CD14-positive monocyte (primary cell): ENCODE results near the gene GPER1. TPM values are rescaled to one million over a fixed set of nuclear protein-coding genes. Genes with fewer than 3 reads are reported as not detected.

Source experiments
- DNase-seq, 3 donors: peaks; one replicate each; pipeline ENCODE4 v3.0.0-alpha.2; 2011 to 2022
- H2AFZ ChIP-seq: 2 replicates; pipeline ENCODE4 v1.6.0; 2012; ENCODE audit warnings: mild to moderate bottlenecking, low read depth, low read length, inconsistent platforms; ENCODE audit not compliant: insufficient read depth, poor library complexity, severe bottlenecking
- H3K27ac ChIP-seq, 2 donors: 1 replicate in 1 of 2; 2 replicates in 1 of 2; pipeline ENCODE4 v1.5.1; 2012 to 2013; ENCODE audit warnings: low read length in 2 of 2, control low read depth in 1 of 2, inconsistent platforms in 1 of 2, low read depth in 1 of 2, mild to moderate bottlenecking in 1 of 2
- H3K27me3 ChIP-seq, 2 donors: one replicate each; pipeline versions ENCODE4 v1.6.0 to v1.6.1; 2011 to 2013; ENCODE audit warnings: low read length in 2 of 2; ENCODE audit not compliant: control insufficient read depth in 2 of 2, insufficient read depth in 2 of 2
- H3K36me3 ChIP-seq, 2 donors: replicated peaks in 1 of 2; 1 replicate in 1 of 2; 2 replicates in 1 of 2; pipeline versions ENCODE4 v1.5.1 to v1.6.1; 2012 to 2013; ENCODE audit warnings: low read length in 2 of 2, control low read depth in 1 of 2, inconsistent platforms in 1 of 2, mild to moderate bottlenecking in 1 of 2; ENCODE audit not compliant: insufficient read depth in 2 of 2, control insufficient read depth in 1 of 2
- H3K4me1 ChIP-seq, 2 donors: 1 replicate in 1 of 2; 2 replicates in 1 of 2; pipeline versions ENCODE4 v1.5.1 to v1.6.1; 2012 to 2013; ENCODE audit warnings: low read length in 2 of 2, control low read depth in 1 of 2, inconsistent platforms in 1 of 2, mild to moderate bottlenecking in 1 of 2, moderate library complexity in 1 of 2; ENCODE audit not compliant: insufficient read depth in 2 of 2, control insufficient read depth in 1 of 2
- H3K4me2 ChIP-seq: replicated peaks from 2 replicates; pipeline ENCODE3; 2012; ENCODE audit warnings: low read length, moderate library complexity, mild to moderate bottlenecking; ENCODE audit not compliant: poor library complexity, severe bottlenecking; ENCODE audit errors: extremely low read depth
- H3K4me3 ChIP-seq, 3 experiments: fragments of 200-600 bp in 1 of 3; sonication (generic) in 1 of 3; replicated peaks in 1 of 3; 1 replicate in 2 of 3; 2 replicates in 1 of 3; pipeline ENCODE4 v1.5.1; 2011 to 2013; ENCODE audit warnings: low read length in 3 of 3, mild to moderate bottlenecking in 3 of 3, control low read depth in 2 of 3, low read depth in 2 of 3, inconsistent platforms in 1 of 3, moderate library complexity in 1 of 3
- H3K79me2 ChIP-seq: 2 replicates; pipeline ENCODE4 v1.6.0; 2012; ENCODE audit warnings: mild to moderate bottlenecking, control low read depth, inconsistent platforms, low read length, moderate library complexity; ENCODE audit not compliant: insufficient read depth
- H3K9ac ChIP-seq: 2 replicates; pipeline ENCODE4 v1.6.0; 2017; ENCODE audit warnings: low read length, mild to moderate bottlenecking; ENCODE audit not compliant: insufficient read depth, poor library complexity, severe bottlenecking
- H3K9me3 ChIP-seq, 2 donors: replicated peaks in 1 of 2; 1 replicate in 1 of 2; 2 replicates in 1 of 2; pipeline versions ENCODE4 v1.5.1 to v1.6.1; 2012 to 2013; ENCODE audit warnings: low read length in 2 of 2, control low read depth in 1 of 2; ENCODE audit not compliant: control insufficient read depth in 1 of 2, insufficient read depth in 1 of 2
- H4K20me1 ChIP-seq: 2 replicates; pipeline ENCODE4 v1.6.0; 2012; ENCODE audit warnings: mild to moderate bottlenecking, low read length, control low read depth, moderate library complexity; ENCODE audit not compliant: insufficient read depth
- H3K27ac Mint-ChIP-seq, 7 donors: one replicate each; pipeline ENCODE4 v1.8.0; 2020; ENCODE audit warnings: mild to moderate bottlenecking in 7 of 7, mixed read lengths in 7 of 7, moderate library complexity in 6 of 7, inconsistent platforms in 2 of 7
- H3K27me3 Mint-ChIP-seq, 3 donors: one replicate each; pipeline ENCODE4 v1.8.0; 2021 to 2022; ENCODE audit warnings: low read depth in 3 of 3, mild to moderate bottlenecking in 3 of 3, mixed read lengths in 3 of 3, moderate library complexity in 3 of 3, inconsistent platforms in 1 of 3
- H3K36me3 Mint-ChIP-seq, 2 donors: one replicate each; pipeline ENCODE4 v1.8.0; 2020; ENCODE audit warnings: mixed read lengths in 2 of 2, inconsistent platforms in 1 of 2, mild to moderate bottlenecking in 1 of 2
- H3K4me1 Mint-ChIP-seq: one replicate; pipeline ENCODE4 v1.8.0; 2020; ENCODE audit warnings: mild to moderate bottlenecking, mixed read lengths
- H3K4me3 Mint-ChIP-seq, 2 donors: one replicate each; pipeline ENCODE4 v1.8.0; 2020; ENCODE audit warnings: mild to moderate bottlenecking in 2 of 2, mixed read lengths in 2 of 2, moderate library complexity in 1 of 2
- H3K9me3 Mint-ChIP-seq, 7 donors: one replicate each; pipeline ENCODE4 v1.8.0; 2020 to 2022; ENCODE audit warnings: mixed read lengths in 7 of 7, mild to moderate bottlenecking in 6 of 7, moderate library complexity in 6 of 7, inconsistent platforms in 2 of 7
- WGBS: methylation state at CpG from one replicate; pipeline ENCODE4 v1.1.5; 2013; ENCODE audit warnings: missing lambda C conversion rate; ENCODE audit not compliant: insufficient coverage; 5-methylcytosine and 5-hydroxymethylcytosine counted together
- intact Hi-C, 2 donors: fragments of 100-400 bp; cut with micrococcal nuclease; formaldehyde crosslinking; loops; one replicate each; pipeline versions ENCODE4 v1.15.0 to v1.15.1; 2023
- polyA plus RNA-seq, 3 donors: library from polyadenylated mRNA; depleted of rRNA in 1 of 3; unstranded in 2 of 3; stranded (reverse) in 1 of 3; fragments of 300-500 nt in 2 of 3; fragments of >200 nt in 1 of 3; fragmentation: Illumina TruSeq in 2 of 3; gene quantifications; 1 replicate in 2 of 3; 2 replicates in 1 of 3; pipeline ENCODE4 v1.2.3, GENCODE V29; 2012 to 2021
- TF ChIP-seq, protein P1 (sequence below): fragments of 200-600 bp; IDR thresholded peaks from one replicate; pipeline ENCODE4 v1.8.0; 2022; ENCODE audit warnings: antibody characterized with exemption, mild to moderate bottlenecking

Gene GPER1
- polyA plus RNA-seq, 3 donors: 0.35 to 10.0 (median 4.1) TPM

DNA sequence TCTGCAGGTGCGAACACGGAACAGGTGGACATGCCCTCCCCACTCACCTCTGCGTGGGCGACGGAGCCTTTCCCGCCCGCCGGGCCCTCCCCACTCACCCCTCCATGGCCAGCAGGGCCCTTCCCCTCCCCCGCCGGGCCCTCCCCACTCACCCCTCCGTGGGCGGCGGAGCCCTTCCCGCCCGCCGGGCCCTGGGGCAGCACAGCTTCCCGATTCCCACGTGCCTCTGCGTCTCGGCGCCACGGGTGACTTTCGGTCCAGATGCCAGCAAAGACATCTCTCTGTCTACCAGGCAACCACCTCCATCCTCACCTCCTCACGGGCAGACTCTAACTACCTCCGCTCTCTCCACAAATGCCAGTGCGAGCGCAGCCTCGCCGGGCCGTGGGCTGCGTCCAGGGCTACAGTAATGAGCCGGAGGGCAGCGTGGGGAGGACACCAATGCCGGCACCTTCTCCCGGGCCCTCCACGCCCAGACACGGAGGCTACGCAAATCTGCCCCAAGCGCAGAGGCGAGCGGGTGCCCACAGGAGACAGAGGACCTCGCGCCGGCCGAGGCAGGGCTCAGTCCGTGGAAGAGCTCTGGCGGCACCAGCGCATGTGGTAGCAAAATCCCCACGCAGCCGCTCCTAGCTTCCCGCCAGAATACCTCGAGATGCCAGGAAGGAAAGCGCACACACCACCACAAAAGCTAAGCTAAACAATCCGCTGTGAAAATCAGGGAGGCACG, 21.8 kb downstream of the GPER1 start:
- Mint-ChIP-seq H3K36me3 (no peaks in the 10 kb centered on the region), H3K4me1 (no peaks in the 10 kb centered on the region), H3K27me3 (peaks cover 0 to 4% (median 4%) of the 10 kb centered on the region in 3 donors), H3K9me3 (no peaks in the 10 kb centered on the region), H3K27ac (no peak overlapping the region), H3K4me3 (no peak overlapping the region)
- Histone ChIP-seq H3K9ac (no peak overlapping the region), H3K27me3 (no peaks in the 10 kb centered on the region), H4K20me1 (no peaks in the 10 kb centered on the region), H3K4me2 (no peak overlapping the region), H3K4me1 (no peaks in the 10 kb centered on the region), H3K4me3 (no peak overlapping the region), H3K27ac (no peak overlapping the region), H3K9me3 (no peaks in the 10 kb centered on the region), H3K79me2 (no peaks in the 10 kb centered on the region), H3K36me3 (no peaks in the 10 kb centered on the region), H2AFZ (no peak overlapping the region)
- TF ChIP-seq, protein P1, sequence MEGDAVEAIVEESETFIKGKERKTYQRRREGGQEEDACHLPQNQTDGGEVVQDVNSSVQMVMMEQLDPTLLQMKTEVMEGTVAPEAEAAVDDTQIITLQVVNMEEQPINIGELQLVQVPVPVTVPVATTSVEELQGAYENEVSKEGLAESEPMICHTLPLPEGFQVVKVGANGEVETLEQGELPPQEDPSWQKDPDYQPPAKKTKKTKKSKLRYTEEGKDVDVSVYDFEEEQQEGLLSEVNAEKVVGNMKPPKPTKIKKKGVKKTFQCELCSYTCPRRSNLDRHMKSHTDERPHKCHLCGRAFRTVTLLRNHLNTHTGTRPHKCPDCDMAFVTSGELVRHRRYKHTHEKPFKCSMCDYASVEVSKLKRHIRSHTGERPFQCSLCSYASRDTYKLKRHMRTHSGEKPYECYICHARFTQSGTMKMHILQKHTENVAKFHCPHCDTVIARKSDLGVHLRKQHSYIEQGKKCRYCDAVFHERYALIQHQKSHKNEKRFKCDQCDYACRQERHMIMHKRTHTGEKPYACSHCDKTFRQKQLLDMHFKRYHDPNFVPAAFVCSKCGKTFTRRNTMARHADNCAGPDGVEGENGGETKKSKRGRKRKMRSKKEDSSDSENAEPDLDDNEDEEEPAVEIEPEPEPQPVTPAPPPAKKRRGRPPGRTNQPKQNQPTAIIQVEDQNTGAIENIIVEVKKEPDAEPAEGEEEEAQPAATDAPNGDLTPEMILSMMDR: no peak
- intact Hi-C loops: no loop called here
- no peak for DNase-seq
- WGBS: 96% methylated on average over 33 of the region's 55 CpGs

DNA sequence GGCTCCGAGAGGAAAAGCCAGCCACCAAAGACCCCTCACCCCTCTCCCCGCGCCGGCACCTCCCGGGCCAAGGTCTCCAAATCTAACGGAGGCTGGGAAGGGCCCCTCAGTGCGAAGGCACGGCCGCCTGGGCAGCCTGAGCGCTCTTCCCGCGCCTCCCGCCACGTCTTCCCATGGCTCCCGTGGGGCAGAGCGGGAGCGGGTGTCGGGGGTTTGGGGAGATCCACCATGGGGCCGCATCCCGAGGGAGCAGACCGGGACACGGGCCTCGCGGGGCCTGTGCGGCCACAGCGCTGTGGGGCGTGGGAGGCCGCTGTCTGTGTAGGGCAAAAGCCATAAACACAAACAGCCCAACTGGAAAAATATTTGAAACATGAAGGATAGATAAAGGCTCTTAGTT, 22.4 kb downstream of the GPER1 start:
- H3K9me3 ChIP-seq: no peaks in the 10 kb centered on the region
- no peaks in the 10 kb centered on the region for H3K27me3 ChIP-seq
- TF ChIP-seq, protein P1: no peak
- intact Hi-C loops: no loop called here
- Mint-ChIP-seq H3K36me3 (no peaks in the 10 kb centered on the region), H3K27me3 (peaks cover 0 to 4% (median 4%) of the 10 kb centered on the region in 3 donors), H3K27ac (no peak overlapping the region), H3K9me3 (peaks cover 0 to 3% (median 0%) of the 10 kb centered on the region in 7 donors), H3K4me1 (no peaks in the 10 kb centered on the region), H3K4me3 (no peak overlapping the region)
- H3K4me1 ChIP-seq: no peaks in the 10 kb centered on the region
- H3K9ac ChIP-seq: no peak overlapping the region
- no peak overlapping the region for H3K27ac ChIP-seq
- no peaks in the 10 kb centered on the region for H3K36me3 ChIP-seq
- no peak overlapping the region for H3K4me3 ChIP-seq
- no peak for DNase-seq
- no peak overlapping the region for H3K4me2 ChIP-seq
- H3K79me2 ChIP-seq: no peaks in the 10 kb centered on the region
- H4K20me1 ChIP-seq: no peaks in the 10 kb centered on the region
- WGBS: 100% methylated on average over 13 of the region's 28 CpGs
- H2AFZ ChIP-seq: no peak overlapping the region
